AG09319 (cell line): ENCODE results near the gene MTRR.

ENCODE experiments used
- DNase-seq: peaks from one replicate; pipeline ENCODE4 v3.0.0-alpha.2; 2010; ENCODE audit warnings: low read depth; ENCODE audit errors: extremely low read depth
- CTCF ChIP-seq: IDR thresholded peaks from 2 replicates; pipeline ENCODE4 v1.5.1; 2011; ENCODE audit warnings: low read depth, mild to moderate bottlenecking, inconsistent platforms, low read length, moderate library complexity

MTRR gene

GRCh38 chr5:7888901-7889300, 20.0 kb downstream of the MTRR start:
- DNase-seq, result no peak
- no peak for TF ChIP-seq CTCF

- TF ChIP-seq CTCF, result no peak
These were observed 25.5 kb downstream of the MTRR start for GRCh38 chr5:7894439-7894838.

GRCh38 chr5:7894860-7895259, 25.9 kb downstream of the MTRR start:
- no peak for DNase-seq
- TF ChIP-seq CTCF, result no peak

More at GRCh38 chr5:7894439-7894838, 25.5 kb downstream of the MTRR start:
- no peak for DNase-seq

- DNase-seq, result no peak
These were observed 28.2 kb downstream of the MTRR start for GRCh38 chr5:7897014-7897600.

GRCh38 chr5:7902201-7902600, 33.3 kb downstream of the MTRR start:
- TF ChIP-seq CTCF, result no peak

More at GRCh38 chr5:7897014-7897600, 28.2 kb downstream of the MTRR start:
- TF ChIP-seq CTCF, result peak; percentile 25

GRCh38 chr5:7902666-7903625, 34.0 kb downstream of the MTRR start:
- DNase-seq, result no peak
- TF ChIP-seq CTCF, result no peak

More at GRCh38 chr5:7902201-7902600, 33.3 kb downstream of the MTRR start:
- no peak for DNase-seq

GRCh38 chr5:7904170-7904569, 35.2 kb downstream of the MTRR start:
- no peak for TF ChIP-seq CTCF
- DNase-seq, result no peak
